Measurements from ENCODE around the gene RIPPLY2.

- TF ChIP-seq CTCF (conservative IDR thresholded peaks at IDR 0.05; ENCODE audit: low read depth, low read length) (no peak), EZH2 (IDR thresholded peaks at IDR 0.05; ENCODE audit: borderline replicate concordance, low read depth, low read length, poor library complexity, severe bottlenecking) (no peak)
Measured at GRCh38 chr6:83870649-83871048, 17.5 kb downstream of the RIPPLY2 start.
